Uterus (tissue), 2 donors: Measurements from ENCODE around the gene RCE1.

Experiments used
- POLR2A ChIP-seq, 2 donors: fragments of 450-650 bp; IDR thresholded peaks; one replicate each; pipeline ENCODE4 v1.6.1; 2016; ENCODE audit warnings: antibody characterized with exemption in 2 of 2, mild to moderate bottlenecking in 1 of 2, moderate library complexity in 1 of 2
- TF ChIP-seq, protein P1 (sequence below), 4 experiments: fragments of 200-600 bp in 2 of 4; fragments of 450-650 bp in 2 of 4; sonication (generic) in 2 of 4; IDR thresholded peaks; one replicate each; pipeline ENCODE4 v1.5.1; 2016 to 2019; ENCODE audit warnings: antibody characterized with exemption in 4 of 4, mild to moderate bottlenecking in 2 of 4, moderate library complexity in 1 of 4

DNA sequence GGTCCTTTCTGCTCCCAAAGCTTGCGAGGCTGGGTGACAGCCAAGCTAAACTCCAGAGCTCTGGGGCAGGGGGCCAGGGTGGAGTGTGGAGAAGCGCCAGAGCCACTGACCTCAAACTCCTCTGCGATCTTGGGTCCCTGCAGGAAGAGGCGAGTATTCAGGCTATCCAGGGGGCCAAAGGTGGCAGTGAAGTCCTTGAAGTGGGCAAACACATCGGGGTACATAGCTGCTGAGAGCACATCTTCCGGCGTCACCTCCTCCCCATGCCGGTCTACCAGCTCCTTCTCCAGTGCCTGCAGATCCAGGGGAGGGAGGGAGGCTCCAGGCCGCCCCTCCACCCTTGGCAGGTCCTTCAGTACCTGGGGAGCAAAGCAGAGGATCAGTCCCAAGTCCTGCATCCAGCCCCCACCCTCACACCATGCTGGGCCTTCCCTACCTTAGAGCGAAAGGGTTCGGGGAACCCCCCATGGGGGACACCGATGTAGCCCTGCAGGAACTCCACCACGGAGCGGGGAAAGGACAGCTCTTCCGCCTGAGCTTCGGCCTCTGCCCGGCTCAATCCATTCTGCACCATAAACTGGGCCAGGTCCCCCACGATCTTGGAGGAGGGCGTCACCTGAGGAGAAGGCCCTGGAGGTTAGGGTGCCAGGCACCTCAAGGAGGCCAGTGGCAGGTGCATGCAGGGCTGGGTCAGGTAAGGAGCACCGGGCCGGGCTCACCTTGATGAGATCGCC, 6.4 kb downstream of the RCE1 start:
- TF ChIP-seq, protein P1, sequence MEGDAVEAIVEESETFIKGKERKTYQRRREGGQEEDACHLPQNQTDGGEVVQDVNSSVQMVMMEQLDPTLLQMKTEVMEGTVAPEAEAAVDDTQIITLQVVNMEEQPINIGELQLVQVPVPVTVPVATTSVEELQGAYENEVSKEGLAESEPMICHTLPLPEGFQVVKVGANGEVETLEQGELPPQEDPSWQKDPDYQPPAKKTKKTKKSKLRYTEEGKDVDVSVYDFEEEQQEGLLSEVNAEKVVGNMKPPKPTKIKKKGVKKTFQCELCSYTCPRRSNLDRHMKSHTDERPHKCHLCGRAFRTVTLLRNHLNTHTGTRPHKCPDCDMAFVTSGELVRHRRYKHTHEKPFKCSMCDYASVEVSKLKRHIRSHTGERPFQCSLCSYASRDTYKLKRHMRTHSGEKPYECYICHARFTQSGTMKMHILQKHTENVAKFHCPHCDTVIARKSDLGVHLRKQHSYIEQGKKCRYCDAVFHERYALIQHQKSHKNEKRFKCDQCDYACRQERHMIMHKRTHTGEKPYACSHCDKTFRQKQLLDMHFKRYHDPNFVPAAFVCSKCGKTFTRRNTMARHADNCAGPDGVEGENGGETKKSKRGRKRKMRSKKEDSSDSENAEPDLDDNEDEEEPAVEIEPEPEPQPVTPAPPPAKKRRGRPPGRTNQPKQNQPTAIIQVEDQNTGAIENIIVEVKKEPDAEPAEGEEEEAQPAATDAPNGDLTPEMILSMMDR (IDR thresholded peaks at IDR 0.05): no peak
- TF ChIP-seq POLR2A (IDR thresholded peaks at IDR 0.05): no peak
